HG02884 (cell line): ENCODE results near the gene RASSF1.
A peak's percentile ranks its signal among the peaks of the same experiment; 100 is the strongest.

Experiments used
- ATAC-seq: cut with Tn5 transposase; IDR thresholded peaks from one replicate; pipeline ENCODE4 v1.9.1; 2021; ENCODE audit warnings: mild to moderate bottlenecking, moderate library complexity; ENCODE audit not compliant: unreplicated experiment

The RASSF1 gene

GRCh38 chr3:50369012-50369670, 28.5 kb upstream of the RASSF1 start:
- no peak for ATAC-seq

GRCh38 chr3:50365842-50366220, 25.2 kb upstream of the RASSF1 start:
- ATAC-seq, result no peak

- peak; percentile 82 for ATAC-seq
Measured at GRCh38 chr3:50365080-50365841, 24.6 kb upstream of the RASSF1 start.

- no peak for ATAC-seq
Measured at GRCh38 chr3:50364573-50365079, 24.0 kb upstream of the RASSF1 start.

GRCh38 chr3:50359760-50360110, 19.1 kb upstream of the RASSF1 start:
- no peak for ATAC-seq

GRCh38 chr3:50358911-50359759, 18.5 kb upstream of the RASSF1 start, which contains the start of gene TMEM115:
TMEM115 (minus strand) TSS chr3:50359521; CDS start chr3:50359063, 458 bp downstream.
- peak; percentile 99 for ATAC-seq

GRCh38 chr3:50358355-50358910, 17.8 kb upstream of the RASSF1 start:
- no peak for ATAC-seq

GRCh38 chr3:50357481-50357880, 16.8 kb upstream of the RASSF1 start:
- no peak for ATAC-seq

GRCh38 chr3:50356553-50356952, 15.9 kb upstream of the RASSF1 start:
- no peak for ATAC-seq

GRCh38 chr3:50355829-50356552, 15.4 kb upstream of the RASSF1 start:
- ATAC-seq, result no peak

- ATAC-seq, result no peak
Measured at GRCh38 chr3:50354850-50355249, 14.2 kb upstream of the RASSF1 start.

- no peak for ATAC-seq
Measured at GRCh38 chr3:50354186-50354764, 13.6 kb upstream of the RASSF1 start.

GRCh38 chr3:50353245-50354004, 12.8 kb upstream of the RASSF1 start:
- no peak for ATAC-seq

GRCh38 chr3:50352781-50353180, 12.1 kb upstream of the RASSF1 start:
- no peak for ATAC-seq

- ATAC-seq, result no peak
Measured at GRCh38 chr3:50351323-50351697, 10.7 kb upstream of the RASSF1 start.

GRCh38 chr3:50350527-50351322, 10.1 kb upstream of the RASSF1 start, which contains the start of the genes CYB561D2 and NPRL2:
CYB561D2 (plus strand) TSS chr3:50350862; CDS start chr3:50351434, 572 bp downstream.
NPRL2 (minus strand) TSS chr3:50350775; CDS start chr3:50350652, 123 bp downstream.
- peak; percentile 82 for ATAC-seq

GRCh38 chr3:50350213-50350526, 9.5 kb upstream of the RASSF1 start:
- ATAC-seq, result no peak

- no peak for ATAC-seq
Measured at GRCh38 chr3:50347187-50347813, 6.7 kb upstream of the RASSF1 start.
